IMR-90 (cell line): ENCODE results near the gene WASF3. TPM values are rescaled to one million over a fixed set of nuclear protein-coding genes. Genes with fewer than 3 reads are reported as not detected.

Experiments
- ATAC-seq: fragments of 200-7000 bp; cut with Tn5 transposase; 2 replicates; pipeline ENCODE4 v1.9.1; 2020; ENCODE audit warnings: low read depth, mild to moderate bottlenecking, moderate library complexity
- BruUV-seq: library from RNA; stranded (reverse); fragments of 400-500 nt; replicated peaks from 2 replicates; lab custom pipeline; 2021; lab: Mats Ljungman, UMichigan
- CTCF ChIA-PET: fragments of 300-600 bp; formaldehyde crosslinking; extraction: SDS; loops from one replicate; lab custom pipeline; 2021; ENCODE audit warnings: antibody characterized with exemption; lab: Yijun Ruan, JAX
- POLR2A ChIA-PET: fragments of 300-600 bp; sonication (Branson Sonifier 250); formaldehyde crosslinking; loops from one replicate; lab custom pipeline; 2022; ENCODE audit warnings: antibody characterized with exemption; ENCODE audit not compliant: unreplicated experiment; lab: Charles Lee
- DNase-seq: peaks from one replicate; pipeline ENCODE4 v3.0.0; 2013
- H2AFZ ChIP-seq: replicated peaks from 2 replicates; pipeline ENCODE3; 2013; ENCODE audit warnings: low read length, mild to moderate bottlenecking; ENCODE audit not compliant: poor library complexity
- H2AK5ac ChIP-seq: 2 replicates; pipeline ENCODE4 v1.6.1; 2013; ENCODE audit warnings: low read depth, low read length, inconsistent platforms
- H2AK9ac ChIP-seq: replicated peaks from 2 replicates; pipeline ENCODE3; 2013; ENCODE audit warnings: mild to moderate bottlenecking, low read depth, low read length, moderate library complexity; ENCODE audit not compliant: poor library complexity
- H2BK120ac ChIP-seq: 2 replicates; pipeline ENCODE4 v1.6.1; 2013; ENCODE audit warnings: low read depth, low read length, inconsistent platforms
- H2BK15ac ChIP-seq: 3 replicates; pipeline ENCODE4 v1.6.1; 2013; ENCODE audit warnings: low read depth, low read length, inconsistent platforms
- H2BK20ac ChIP-seq: 2 replicates; pipeline ENCODE4 v1.6.1; 2013; ENCODE audit warnings: low read depth, mild to moderate bottlenecking, inconsistent platforms, low read length, moderate library complexity
- H2BK5ac ChIP-seq: 2 replicates; pipeline ENCODE4 v1.6.1; 2013; ENCODE audit warnings: mild to moderate bottlenecking, low read depth, low read length, inconsistent platforms; ENCODE audit not compliant: poor library complexity, severe bottlenecking
- H3K14ac ChIP-seq: replicated peaks from 2 replicates; pipeline ENCODE4 v1.6.1; 2013; ENCODE audit warnings: low read depth, low read length, inconsistent platforms
- H3K18ac ChIP-seq: 2 replicates; pipeline ENCODE4 v1.6.1; 2013; ENCODE audit warnings: low read depth, low read length, control low read depth
- H3K23ac ChIP-seq: 2 replicates; pipeline ENCODE4 v1.6.1; 2013; ENCODE audit warnings: low read depth, low read length, inconsistent platforms
- H3K27ac ChIP-seq: 2 replicates; pipeline ENCODE4 v1.5.1; 2013; ENCODE audit warnings: mild to moderate bottlenecking, control low read depth, low read length; ENCODE audit not compliant: insufficient read depth
- H3K27me3 ChIP-seq: 2 replicates; pipeline ENCODE4 v1.6.1; 2013; ENCODE audit warnings: low read length; ENCODE audit not compliant: control insufficient read depth, insufficient read depth
- H3K36me3 ChIP-seq: 2 replicates; pipeline ENCODE4 v1.6.1; 2013; ENCODE audit warnings: low read length, mixed read lengths; ENCODE audit not compliant: control insufficient read depth, insufficient read depth
- H3K4ac ChIP-seq: 2 replicates; pipeline ENCODE4 v1.6.1; 2013; ENCODE audit warnings: low read depth, low read length, inconsistent platforms
- H3K4me1 ChIP-seq: 2 replicates; pipeline ENCODE4 v1.6.1; 2013; ENCODE audit warnings: low read length, mixed read lengths; ENCODE audit not compliant: control insufficient read depth, insufficient read depth
- H3K4me2 ChIP-seq: 2 replicates; pipeline ENCODE4 v1.6.1; 2013; ENCODE audit warnings: low read depth, mild to moderate bottlenecking, control low read depth, low read length, moderate library complexity
- H3K4me3 ChIP-seq: 2 replicates; pipeline ENCODE4 v1.5.1; 2013; ENCODE audit warnings: low read depth, mild to moderate bottlenecking, control low read depth, low read length, moderate library complexity; ENCODE audit not compliant: insufficient read depth
- H3K56ac ChIP-seq: 2 replicates; pipeline ENCODE4 v1.6.1; 2013; ENCODE audit warnings: low read length, inconsistent platforms; ENCODE audit not compliant: insufficient read depth; ENCODE audit errors: extremely low read depth
- H3K79me1 ChIP-seq, 2 experiments: 2 replicates each; pipeline ENCODE4 v1.6.1; 2013; ENCODE audit warnings: low read length in 2 of 2, inconsistent platforms in 1 of 2, low read depth in 1 of 2
- H3K9ac ChIP-seq: 2 replicates; pipeline ENCODE4 v1.6.1; 2013; ENCODE audit warnings: low read depth, low read length, control low read depth
- H3K9me1 ChIP-seq: 2 replicates; pipeline ENCODE4 v1.6.1; 2013; ENCODE audit warnings: low read length, inconsistent platforms; ENCODE audit not compliant: insufficient read depth
- H3K9me3 ChIP-seq: 2 replicates; pipeline ENCODE4 v1.6.1; 2013; ENCODE audit warnings: low read length; ENCODE audit not compliant: control insufficient read depth, insufficient read depth
- H4K20me1 ChIP-seq: 2 replicates; pipeline ENCODE4 v1.6.1; 2013; ENCODE audit warnings: low read length, inconsistent platforms; ENCODE audit not compliant: insufficient read depth
- H4K5ac ChIP-seq: 2 replicates; pipeline ENCODE4 v1.6.1; 2013; ENCODE audit warnings: mild to moderate bottlenecking, low read depth, low read length, control low read depth
- H4K8ac ChIP-seq, 2 experiments: 2 replicates each; pipeline ENCODE4 v1.6.1; 2013; ENCODE audit warnings: low read depth in 2 of 2, low read length in 2 of 2, control low read depth in 1 of 2, inconsistent platforms in 1 of 2
- H4K91ac ChIP-seq: 2 replicates; pipeline ENCODE4 v1.6.1; 2013; ENCODE audit warnings: low read depth, low read length, inconsistent platforms; ENCODE audit not compliant: insufficient read depth
- CEBPB ChIP-seq: IDR thresholded peaks from 2 replicates; pipeline ENCODE4 v1.6.1; 2012; ENCODE audit warnings: low read depth, low read length, improper control_type of control experiment
- CHD1 ChIP-seq: IDR thresholded peaks from 2 replicates; pipeline ENCODE4 v1.6.1; 2012; ENCODE audit warnings: low read depth, low read length, improper control_type of control experiment
- CTCF ChIP-seq: conservative IDR thresholded peaks from 2 replicates; pipeline ENCODE4 v1.5.1; 2012; ENCODE audit warnings: mild to moderate bottlenecking, low read depth, low read length, improper control_type of control experiment
- FOS ChIP-seq: fragments of 150-350 bp; IDR thresholded peaks from 2 replicates; pipeline ENCODE4 v1.6.1; 2016; ENCODE audit warnings: low read depth, low read length
- MAZ ChIP-seq: IDR thresholded peaks from 2 replicates; pipeline ENCODE4 v1.6.1; 2012; ENCODE audit warnings: low read depth, mild to moderate bottlenecking, low read length, improper control_type of control experiment, moderate library complexity, borderline replicate concordance
- MXI1 ChIP-seq: IDR thresholded peaks from 2 replicates; pipeline ENCODE4 v1.6.1; 2012; ENCODE audit warnings: low read depth, mild to moderate bottlenecking, low read length, moderate library complexity, borderline replicate concordance
- POLR2A ChIP-seq: IDR thresholded peaks from 2 replicates; pipeline ENCODE4 v1.6.1; 2012; ENCODE audit warnings: mild to moderate bottlenecking, low read depth, low read length
- SMC3 ChIP-seq: fragments of 150-350 bp; IDR thresholded peaks from 2 replicates; pipeline ENCODE4 v1.6.1; 2016; ENCODE audit warnings: low read depth, mild to moderate bottlenecking, antibody characterized with exemption, low read length, moderate library complexity
- USF2 ChIP-seq: fragments of 150-350 bp; IDR thresholded peaks from 2 replicates; pipeline ENCODE4 v1.6.1; 2017; ENCODE audit warnings: mild to moderate bottlenecking, antibody characterized with exemption, low read length, low read depth
- WGBS, 2 experiments: methylation state at CpG; one replicate each; pipeline versions ENCODE4 v1.1.5 to v1.1.7; 2013; ENCODE audit warnings: missing lambda C conversion rate in 2 of 2; ENCODE audit not compliant: insufficient read length in 1 of 2; ENCODE audit errors: extremely low coverage in 2 of 2; 5-methylcytosine and 5-hydroxymethylcytosine counted together
- dilution Hi-C: fragments of 300-500 bp; cut with HindIII; formaldehyde crosslinking; loops from one replicate; pipeline ENCODE4 v1.14.3; 2018; ENCODE audit warnings: low sequenced_read_pairs; ENCODE audit not compliant: unreplicated experiment
- in situ Hi-C: fragments of 300-500 bp; cut with MboI; formaldehyde crosslinking; loops from 3 replicates; pipeline ENCODE4 v1.14.3; 2019; ENCODE audit warnings: low sequenced_read_pairs, inconsistent platforms, mixed read lengths
- intact Hi-C: fragments of 100-400 bp; cut with micrococcal nuclease; formaldehyde crosslinking; loops from 2 replicates; pipeline ENCODE4 v1.10.0; 2022
- polyA plus RNA-seq, 3 experiments: library from polyadenylated mRNA; depleted of rRNA; stranded (reverse); fragments of >200 nt; gene quantifications; 2 replicates each; pipeline ENCODE4 v1.2.3, GENCODE V29; 2012; ENCODE audit warnings: low replicate concordance in 1 of 3
- total RNA-seq: library from RNA; depleted of rRNA; stranded (reverse); fragments of >200 nt; gene quantifications from 2 replicates; pipeline ENCODE4 v1.2.3, GENCODE V29; 2012
- TF ChIP-seq, protein P1 (sequence below): fragments of 150-350 bp; IDR thresholded peaks from 2 replicates; pipeline ENCODE4 v1.6.1; 2016; ENCODE audit warnings: low read depth, mild to moderate bottlenecking, low read length, moderate library complexity, borderline replicate concordance

WASF3 gene
- total and polyA plus RNA-seq, 2 of the 4 experiments (the other 2 are of a cell fraction) = 4.3 to 11.4 TPM

- in situ Hi-C loops = no loop called here
Measured at GRCh38 chr13:26616126-26616525, 58.6 kb downstream of the WASF3 start.

More at GRCh38 chr13:26616126-26616525, 58.6 kb downstream of the WASF3 start:
- Histone ChIP-seq H3K18ac (no peak overlapping the region), H3K23ac (no peak overlapping the region), H3K4me3 (no peak overlapping the region), H3K4ac (no peak overlapping the region), H2AK9ac (no peak overlapping the region), H2BK120ac (no peak overlapping the region), H3K4me1 (peaks cover 3% of the 10 kb centered on the region), H3K56ac (no peak overlapping the region), H4K20me1 (peaks cover 13% of the 10 kb centered on the region; the same call in 1 of the 2 replicates), H3K36me3 (peaks cover 4% of the 10 kb centered on the region; the same call in 1 of the 2 replicates), H2BK15ac (no peak overlapping the region), H4K91ac (no peak overlapping the region), H3K27ac (no peak overlapping the region), H4K8ac (no peak overlapping the region), H3K9me1 (peaks cover 3% of the 10 kb centered on the region), H3K27me3 (no peaks in the 10 kb centered on the region), H3K14ac (no peak overlapping the region), H3K79me1 (peaks cover 14 to 23% of the 10 kb centered on the region in 2 experiments), H2BK5ac (no peak overlapping the region), H2AK5ac (no peak overlapping the region), H2BK20ac (no peak overlapping the region), H4K5ac (no peak overlapping the region), H3K9me3 (no peaks in the 10 kb centered on the region), H3K4me2 (no peak overlapping the region; the same call in 1 of the 2 replicates), H3K9ac (no peak overlapping the region), H2AFZ (no peak overlapping the region)
- intact Hi-C loops = loop anchor here (2.0 to 5.0 kb wide), 2 partner anchors 41 to 119 kb away; no protein-coding TSS in a partner anchor
- ATAC-seq = peak; percentile 70
- POLR2A ChIA-PET = no interaction called here
- no CpG with 5 or more reads among the region's 2 CpGs for WGBS, 2 experiments
- DNase-seq = peak; percentile 72
- CTCF ChIA-PET = no interaction called here
- no TSS peak for BruUV-seq
- TF ChIP-seq USF2 (no peak), POLR2A (no peak), CEBPB (no peak), MXI1 (no peak), MAZ (no peak), CTCF (no peak), FOS (no peak), CHD1 (no peak), SMC3 (no peak)
- TF ChIP-seq, protein P1, sequence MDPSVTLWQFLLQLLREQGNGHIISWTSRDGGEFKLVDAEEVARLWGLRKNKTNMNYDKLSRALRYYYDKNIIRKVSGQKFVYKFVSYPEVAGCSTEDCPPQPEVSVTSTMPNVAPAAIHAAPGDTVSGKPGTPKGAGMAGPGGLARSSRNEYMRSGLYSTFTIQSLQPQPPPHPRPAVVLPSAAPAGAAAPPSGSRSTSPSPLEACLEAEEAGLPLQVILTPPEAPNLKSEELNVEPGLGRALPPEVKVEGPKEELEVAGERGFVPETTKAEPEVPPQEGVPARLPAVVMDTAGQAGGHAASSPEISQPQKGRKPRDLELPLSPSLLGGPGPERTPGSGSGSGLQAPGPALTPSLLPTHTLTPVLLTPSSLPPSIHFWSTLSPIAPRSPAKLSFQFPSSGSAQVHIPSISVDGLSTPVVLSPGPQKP = no peak
- dilution Hi-C loops = no loop called here
